ENCODE data around the gene UQCRFS1. TPM values are rescaled to one million over a fixed set of nuclear protein-coding genes. Genes with fewer than 3 reads are reported as not detected.

Gene UQCRFS1
- total RNA-seq, 1 donor from 2014 or later: 25.6 TPM

DNA sequence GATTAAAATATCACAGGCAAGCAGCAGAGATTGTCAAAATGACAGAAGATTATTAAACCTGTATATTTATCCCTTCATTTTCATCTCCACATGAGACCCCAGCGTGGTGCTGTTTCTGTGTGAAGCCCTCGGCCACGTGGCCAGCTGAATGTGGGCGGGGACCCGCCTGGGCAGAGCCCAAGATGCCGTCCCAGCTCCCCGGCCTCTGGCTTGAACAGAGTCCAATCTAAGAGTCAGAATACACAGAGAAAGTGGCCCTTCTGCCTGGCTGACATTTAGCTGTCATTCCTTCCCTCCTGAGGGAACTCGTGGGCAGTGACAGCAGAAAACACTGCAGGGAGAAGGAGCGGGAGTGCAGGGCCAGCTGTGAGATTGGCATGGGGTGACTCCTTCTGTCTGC lies 34.9 kb upstream of the UQCRFS1 start:
- TF ChIP-seq, protein P1, sequence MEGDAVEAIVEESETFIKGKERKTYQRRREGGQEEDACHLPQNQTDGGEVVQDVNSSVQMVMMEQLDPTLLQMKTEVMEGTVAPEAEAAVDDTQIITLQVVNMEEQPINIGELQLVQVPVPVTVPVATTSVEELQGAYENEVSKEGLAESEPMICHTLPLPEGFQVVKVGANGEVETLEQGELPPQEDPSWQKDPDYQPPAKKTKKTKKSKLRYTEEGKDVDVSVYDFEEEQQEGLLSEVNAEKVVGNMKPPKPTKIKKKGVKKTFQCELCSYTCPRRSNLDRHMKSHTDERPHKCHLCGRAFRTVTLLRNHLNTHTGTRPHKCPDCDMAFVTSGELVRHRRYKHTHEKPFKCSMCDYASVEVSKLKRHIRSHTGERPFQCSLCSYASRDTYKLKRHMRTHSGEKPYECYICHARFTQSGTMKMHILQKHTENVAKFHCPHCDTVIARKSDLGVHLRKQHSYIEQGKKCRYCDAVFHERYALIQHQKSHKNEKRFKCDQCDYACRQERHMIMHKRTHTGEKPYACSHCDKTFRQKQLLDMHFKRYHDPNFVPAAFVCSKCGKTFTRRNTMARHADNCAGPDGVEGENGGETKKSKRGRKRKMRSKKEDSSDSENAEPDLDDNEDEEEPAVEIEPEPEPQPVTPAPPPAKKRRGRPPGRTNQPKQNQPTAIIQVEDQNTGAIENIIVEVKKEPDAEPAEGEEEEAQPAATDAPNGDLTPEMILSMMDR (IDR thresholded peaks at IDR 0.05): no peak
- Mint-ChIP-seq H3K27ac (ENCODE audit: unreplicated experiment) (no peak overlapping the region), H3K9me3 (ENCODE audit: unreplicated experiment) (no peaks in the 10 kb centered on the region), H3K4me3 (ENCODE audit: unreplicated experiment) (no peak overlapping the region), H3K4me1 (ENCODE audit: unreplicated experiment) (no peaks in the 10 kb centered on the region), H3K27me3 (ENCODE audit: unreplicated experiment) (peaks cover 4% of the 10 kb centered on the region), H3K36me3 (ENCODE audit: unreplicated experiment) (no peaks in the 10 kb centered on the region)
- no peak for DNase-seq (ENCODE audit: extremely low spot score, unreplicated experiment)

DNA sequence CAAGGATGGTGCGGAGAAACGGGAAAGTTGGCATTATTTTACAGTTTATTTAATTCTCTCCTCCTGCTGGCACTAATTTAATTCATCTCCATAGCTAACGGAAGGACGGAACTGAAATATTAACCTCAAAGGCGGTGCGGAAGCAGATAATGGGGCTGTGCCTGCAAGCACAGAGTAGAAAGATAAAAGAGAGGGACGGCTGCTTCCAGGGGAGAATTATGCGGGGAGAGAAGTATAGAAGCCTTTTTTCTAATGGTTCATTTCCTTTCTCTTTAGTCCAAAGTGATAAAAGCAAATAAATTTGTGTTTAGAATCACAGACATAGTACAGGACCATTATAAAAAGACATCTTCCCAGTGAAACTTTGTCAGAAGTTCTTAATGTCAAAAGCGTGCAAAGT lies 34.5 kb upstream of the UQCRFS1 start:
- Mint-ChIP-seq H3K9me3 (ENCODE audit: unreplicated experiment) (no peaks in the 10 kb centered on the region), H3K27ac (ENCODE audit: unreplicated experiment) (no peak overlapping the region), H3K36me3 (ENCODE audit: unreplicated experiment) (no peaks in the 10 kb centered on the region), H3K4me1 (ENCODE audit: unreplicated experiment) (no peaks in the 10 kb centered on the region), H3K4me3 (ENCODE audit: unreplicated experiment) (no peak overlapping the region), H3K27me3 (ENCODE audit: unreplicated experiment) (peaks cover under 1% of the 10 kb centered on the region)
- DNase-seq (ENCODE audit: extremely low spot score, unreplicated experiment): no peak
- TF ChIP-seq, protein P1 (IDR thresholded peaks at IDR 0.05): no peak

DNA sequence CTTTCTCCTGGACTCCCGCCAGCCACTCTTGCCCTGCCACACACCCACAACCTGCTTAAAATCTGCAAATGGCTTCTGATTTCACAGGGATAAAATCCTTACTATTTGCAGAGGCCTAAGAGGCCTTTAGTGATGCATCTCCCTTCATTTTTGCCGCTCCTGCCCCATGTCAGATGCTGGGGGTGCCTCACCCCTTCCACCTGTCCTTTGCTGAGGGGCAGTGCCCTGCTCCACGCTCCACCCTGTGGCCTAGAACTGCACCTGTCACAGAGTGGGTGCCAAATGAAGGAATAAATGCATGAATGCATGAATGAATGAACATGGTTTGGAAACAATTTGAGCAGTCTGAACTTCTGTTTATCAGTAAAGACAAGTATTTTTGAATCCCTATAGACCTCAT lies 34.1 kb upstream of the UQCRFS1 start:
- Mint-ChIP-seq H3K36me3 (ENCODE audit: unreplicated experiment) (no peaks in the 10 kb centered on the region), H3K9me3 (ENCODE audit: unreplicated experiment) (no peaks in the 10 kb centered on the region), H3K4me1 (ENCODE audit: unreplicated experiment) (no peaks in the 10 kb centered on the region), H3K27me3 (ENCODE audit: unreplicated experiment) (no peaks in the 10 kb centered on the region), H3K4me3 (ENCODE audit: unreplicated experiment) (no peak overlapping the region), H3K27ac (ENCODE audit: unreplicated experiment) (no peak overlapping the region)
- no peak for DNase-seq (ENCODE audit: extremely low spot score, unreplicated experiment)
- TF ChIP-seq, protein P1 (IDR thresholded peaks at IDR 0.05): no peak

DNA sequence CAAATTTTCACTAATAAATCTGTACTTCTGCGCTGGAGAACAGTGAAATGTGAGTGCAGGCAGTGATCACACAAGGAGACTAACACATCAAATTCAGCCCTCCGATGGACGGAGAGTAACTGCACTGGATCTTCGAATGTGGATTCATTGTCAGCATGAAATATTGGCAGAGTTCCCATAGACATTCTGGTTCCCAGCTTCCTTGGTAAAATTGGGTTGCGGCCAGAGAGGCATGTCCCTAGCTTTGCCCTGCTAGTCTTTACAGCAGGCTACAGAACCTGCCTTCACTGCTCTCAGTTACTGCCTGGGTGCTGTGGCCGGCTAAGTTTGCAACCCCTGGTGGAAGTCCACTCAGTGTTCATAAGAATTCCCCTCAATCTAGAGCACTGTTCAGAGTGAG lies 32.3 kb upstream of the UQCRFS1 start:
- H3K27ac Mint-ChIP-seq (ENCODE audit: unreplicated experiment): no peak overlapping the region
- no peaks in the 10 kb centered on the region for H3K36me3 Mint-ChIP-seq (ENCODE audit: unreplicated experiment)
- H3K9me3 Mint-ChIP-seq (ENCODE audit: unreplicated experiment): no peaks in the 10 kb centered on the region
- no peaks in the 10 kb centered on the region for H3K4me1 Mint-ChIP-seq (ENCODE audit: unreplicated experiment)
- no peak overlapping the region for H3K4me3 Mint-ChIP-seq (ENCODE audit: unreplicated experiment)
- no peaks in the 10 kb centered on the region for H3K27me3 Mint-ChIP-seq (ENCODE audit: unreplicated experiment)
- no peak for DNase-seq (ENCODE audit: extremely low spot score, unreplicated experiment)
- TF ChIP-seq, protein P1 (IDR thresholded peaks at IDR 0.05): no peak

DNA sequence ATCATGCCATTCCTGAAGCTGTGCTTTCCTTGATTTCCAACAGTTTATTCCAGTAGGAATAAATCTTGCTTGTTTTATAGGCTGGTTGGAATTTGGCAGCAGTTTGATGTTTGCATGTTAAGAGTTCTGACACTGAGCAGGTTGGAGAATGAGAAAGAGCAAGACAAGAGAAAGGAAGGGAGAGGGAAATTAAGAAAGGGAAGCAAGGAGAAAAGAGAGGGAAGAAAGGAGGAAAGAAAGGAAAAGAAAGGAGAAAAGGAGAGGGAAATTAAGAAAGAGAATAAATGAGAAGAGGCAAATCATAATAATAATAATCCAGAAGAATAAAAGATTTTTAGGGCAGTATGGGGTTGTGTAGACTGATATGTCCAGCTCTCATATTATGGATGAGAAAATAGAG lies 28.4 kb upstream of the UQCRFS1 start:
- no peak for DNase-seq (ENCODE audit: extremely low spot score, unreplicated experiment)
- TF ChIP-seq, protein P1 (IDR thresholded peaks at IDR 0.05): no peak
- Mint-ChIP-seq H3K4me1 (ENCODE audit: unreplicated experiment) (no peaks in the 10 kb centered on the region), H3K4me3 (ENCODE audit: unreplicated experiment) (no peak overlapping the region), H3K27me3 (ENCODE audit: unreplicated experiment) (no peaks in the 10 kb centered on the region), H3K9me3 (ENCODE audit: unreplicated experiment) (peaks cover 3% of the 10 kb centered on the region), H3K36me3 (ENCODE audit: unreplicated experiment) (no peaks in the 10 kb centered on the region), H3K27ac (ENCODE audit: unreplicated experiment) (no peak overlapping the region)
